ENCODE measurements around the gene LSAMP.

DNA sequence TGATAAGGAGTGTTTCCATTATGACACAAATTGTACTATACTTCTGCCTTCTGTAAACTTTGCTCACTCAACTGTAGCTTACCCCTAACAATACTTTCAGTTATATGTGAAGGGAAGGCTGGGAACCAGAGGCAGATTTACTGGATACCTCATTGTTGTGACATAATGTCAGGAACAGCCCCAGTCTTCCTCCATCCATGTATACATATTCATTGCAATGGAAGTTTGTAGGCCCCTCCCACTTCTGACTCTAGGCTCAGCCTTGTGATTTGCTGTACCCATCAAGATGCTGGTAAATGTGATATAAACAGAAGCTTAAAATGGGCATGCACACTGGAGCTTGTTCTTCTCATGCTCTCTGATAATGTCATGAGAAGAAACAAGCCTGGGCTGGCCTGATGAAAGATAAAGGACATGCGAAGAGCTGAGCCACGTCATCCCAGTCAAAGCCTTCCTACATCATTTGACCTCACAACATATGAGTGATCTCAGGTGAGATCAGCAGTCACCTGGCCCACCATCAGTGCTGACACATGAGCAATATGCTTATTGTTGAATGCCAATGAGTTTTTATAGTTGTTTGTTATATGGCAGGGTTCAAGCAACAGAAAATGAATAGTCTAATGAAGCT is 554.2 kb downstream of the LSAMP start:
- TF ChIP-seq POLR2A (IDR thresholded peaks at IDR 0.05; ENCODE audit: low read depth, low read length): no peak
- TF ChIP-seq TAF1 (IDR thresholded peaks at IDR 0.05; ENCODE audit: low read depth, low read length): no peak
- no peak for TF ChIP-seq POLR2AphosphoS5 (IDR thresholded peaks at IDR 0.05; ENCODE audit: low read depth, low read length)
- no peak for TF ChIP-seq PAX5 (IDR thresholded peaks at IDR 0.05; ENCODE audit: insufficient read depth, low read length, severe bottlenecking)
- TF ChIP-seq SPI1 (IDR thresholded peaks at IDR 0.05; ENCODE audit: low read depth, low read length): no peak

Data from GM12891 (cell line).